HG02623 (cell line): ENCODE measurements around the gene SEMA3D.

Experiments used
- ATAC-seq: cut with Tn5 transposase; IDR thresholded peaks from one replicate; pipeline ENCODE4 v1.9.1; 2021; ENCODE audit warnings: moderate library complexity; ENCODE audit not compliant: unreplicated experiment

SEMA3D gene

GRCh38 chr7:85184599-85185423 is 2.0 kb downstream of the SEMA3D start:
- no peak for ATAC-seq

DNA sequence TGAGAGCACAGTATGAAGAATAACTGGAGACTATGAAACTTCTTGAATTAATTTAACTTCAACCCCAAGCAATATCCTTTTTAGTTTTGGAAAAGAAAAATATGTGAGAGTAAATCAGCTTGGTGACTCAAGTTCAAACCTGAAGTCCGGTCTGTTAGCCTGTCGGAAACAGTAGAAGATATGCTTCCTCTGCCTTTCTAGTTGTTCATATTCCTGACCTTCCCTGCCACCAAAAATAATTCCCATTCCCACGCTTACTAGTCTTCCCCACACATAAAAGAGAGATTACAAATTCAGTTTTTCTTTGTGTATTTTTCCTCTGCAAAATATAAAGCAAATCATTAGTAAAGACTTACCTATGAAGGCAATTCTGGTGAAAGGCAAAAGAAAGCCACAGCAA is 3.6 kb downstream of the SEMA3D start:
- no peak for ATAC-seq

DNA sequence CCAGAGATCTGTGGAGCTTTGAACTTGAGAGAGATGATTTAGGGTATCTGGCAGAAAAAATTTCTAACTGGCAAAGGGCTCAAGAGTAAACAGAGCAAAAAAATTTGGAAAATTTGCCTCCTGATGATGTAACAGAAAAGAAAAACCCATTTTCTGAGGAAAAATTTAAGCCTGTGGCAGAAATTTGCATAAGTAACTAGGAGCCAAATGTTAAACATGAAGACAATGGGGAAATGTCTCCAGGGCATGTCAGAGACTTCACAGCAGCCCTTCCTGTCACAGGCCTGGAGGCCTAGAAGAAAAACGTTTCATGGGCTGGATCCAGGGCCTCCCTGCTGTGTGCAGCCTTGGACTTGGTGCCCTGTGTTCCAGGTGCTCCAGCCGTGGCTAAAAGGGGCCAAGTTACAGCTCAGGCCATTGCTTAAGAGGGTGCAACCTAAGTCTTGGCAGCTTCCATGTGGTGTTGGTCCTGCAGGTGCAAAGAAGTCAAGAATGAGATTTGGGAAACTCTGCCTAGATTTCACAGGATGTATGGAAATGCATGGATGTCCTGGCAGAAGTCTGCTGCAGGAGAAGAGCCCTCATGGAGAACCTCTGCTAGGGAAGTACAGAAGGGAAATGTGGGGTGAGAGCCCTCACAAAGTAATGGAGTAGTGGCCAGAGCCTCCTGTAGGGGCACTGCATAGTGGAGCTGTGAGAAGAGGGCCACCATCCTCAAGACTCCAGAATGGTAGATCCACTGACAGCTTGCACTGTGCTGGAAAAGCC is 8.1 kb downstream of the SEMA3D start:
- ATAC-seq = no peak

- no peak for ATAC-seq
Observed at GRCh38 chr7:85177316-85177715, 9.5 kb downstream of the SEMA3D start.

- no peak for ATAC-seq
Observed at GRCh38 chr7:85176197-85176596, 10.7 kb downstream of the SEMA3D start.

- ATAC-seq = no peak
Observed at GRCh38 chr7:85175217-85175616, 11.6 kb downstream of the SEMA3D start.

DNA sequence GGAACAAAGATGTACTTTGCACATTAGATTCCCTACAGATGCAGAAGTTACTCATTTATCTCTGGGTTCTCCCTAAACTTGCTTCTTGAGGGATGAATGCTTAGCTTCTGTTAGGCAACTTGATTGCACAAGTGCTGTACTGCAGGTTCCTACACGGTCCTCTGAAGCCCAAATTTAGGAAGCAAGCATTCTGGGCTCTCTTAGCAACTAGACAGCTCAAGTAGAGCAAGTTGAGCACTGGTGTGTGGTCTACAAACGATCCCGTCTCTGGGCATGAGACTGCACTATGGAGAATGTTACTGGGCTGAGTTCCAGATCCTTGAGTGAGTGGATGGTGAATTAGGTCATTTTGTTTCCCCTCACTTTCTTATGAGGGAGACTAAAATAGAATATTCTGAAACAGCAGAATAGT is 14.3 kb downstream of the SEMA3D start:
- no peak for ATAC-seq

DNA sequence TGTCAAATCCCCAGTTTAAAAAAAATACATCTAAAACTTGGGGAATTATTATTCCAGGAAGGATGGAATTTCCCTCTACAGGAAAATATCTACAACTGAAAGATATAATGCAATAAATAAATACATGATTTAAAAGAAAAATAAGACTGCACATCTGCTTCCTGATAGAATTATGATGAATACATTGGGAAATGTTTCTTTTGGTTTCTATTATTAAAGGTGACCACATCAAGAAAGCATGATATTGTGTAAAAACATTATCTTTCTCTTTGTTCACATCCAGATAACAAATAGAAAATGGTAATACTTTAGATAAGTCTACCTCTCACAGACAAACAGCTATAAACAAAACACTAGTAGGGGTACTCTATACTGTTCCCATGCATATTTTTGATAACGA is 19.2 kb downstream of the SEMA3D start:
- no peak for ATAC-seq

- no peak for ATAC-seq
Observed at GRCh38 chr7:85165263-85165662, 21.6 kb downstream of the SEMA3D start.

GRCh38 chr7:85164376-85164775 is 22.5 kb downstream of the SEMA3D start:
- ATAC-seq = no peak

GRCh38 chr7:85162721-85163120 is 24.1 kb downstream of the SEMA3D start:
- no peak for ATAC-seq

GRCh38 chr7:85160223-85160622 is 26.6 kb downstream of the SEMA3D start:
- peak; percentile 83 for ATAC-seq

- ATAC-seq = no peak
Observed at GRCh38 chr7:85159003-85159402, 27.9 kb downstream of the SEMA3D start.

DNA sequence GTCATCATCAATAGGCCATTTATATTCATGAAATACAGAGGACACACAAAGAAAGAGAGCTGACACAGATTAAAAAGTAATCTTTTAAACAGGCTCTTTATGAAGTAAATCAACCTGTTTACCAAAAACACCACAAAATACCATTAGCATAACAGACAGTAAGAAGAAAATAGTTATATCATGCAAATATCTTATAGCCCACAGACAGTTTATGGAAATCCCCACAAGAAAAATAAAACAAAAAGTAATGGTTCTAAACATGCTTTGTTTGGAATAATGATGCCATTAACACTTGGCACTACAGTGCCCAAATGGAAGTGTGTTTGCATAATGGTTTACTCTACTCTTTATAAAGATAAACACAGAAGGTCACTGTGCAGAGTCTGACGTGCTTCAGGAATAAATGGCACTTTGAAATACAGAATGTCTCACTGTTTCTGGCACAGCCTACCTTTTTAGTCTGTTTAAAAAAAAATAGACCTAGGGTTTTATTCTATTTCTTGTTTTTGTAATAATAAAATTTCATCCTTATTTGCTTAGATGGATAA is 30.1 kb downstream of the SEMA3D start:
- ATAC-seq = no peak

GRCh38 chr7:85154282-85154937 is 32.4 kb downstream of the SEMA3D start:
- no peak for ATAC-seq

DNA sequence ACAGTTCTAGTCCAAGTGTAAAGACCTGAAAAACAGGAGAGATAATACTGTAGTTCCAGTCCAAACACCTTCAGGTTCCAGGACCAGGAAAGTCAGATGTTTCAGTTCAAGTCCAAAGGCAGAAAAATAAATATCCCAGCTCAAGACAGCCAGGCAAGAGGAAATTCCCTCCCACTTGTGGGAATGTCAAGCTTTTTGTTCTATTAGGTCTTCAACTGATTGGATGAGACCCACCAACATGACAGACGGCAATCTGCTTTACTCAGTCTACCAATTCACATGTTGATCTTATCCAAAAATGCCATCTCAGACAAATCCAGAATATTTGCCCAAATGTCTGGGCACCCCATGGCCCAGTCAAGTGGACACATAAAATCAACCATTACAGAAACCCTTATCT is 33.1 kb downstream of the SEMA3D start:
- ATAC-seq = no peak

GRCh38 chr7:85150624-85151023 is 36.2 kb downstream of the SEMA3D start:
- ATAC-seq = no peak

GRCh38 chr7:85144771-85145170 is 42.1 kb downstream of the SEMA3D start:
- no peak for ATAC-seq

- no peak for ATAC-seq
Observed at GRCh38 chr7:85135977-85136376, 50.9 kb downstream of the SEMA3D start.

GRCh38 chr7:85133560-85133959 is 53.3 kb downstream of the SEMA3D start:
- no peak for ATAC-seq

- ATAC-seq = no peak
Observed at GRCh38 chr7:85133006-85133405, 53.9 kb downstream of the SEMA3D start.
